K562 (cell line): ENCODE results near the gene CNDP1. TPM values are rescaled to one million over a fixed set of nuclear protein-coding genes. Genes with fewer than 3 reads are reported as not detected.

Source experiments
- ATAC-seq: fragments of 200-7000 bp; cut with Tn5 transposase; 3 replicates; pipeline ENCODE4 v1.9.1; 2020; ENCODE audit warnings: moderate library complexity
- BruUV-seq: library from RNA; stranded (reverse); fragments of 400-500 nt; replicated peaks from 2 replicates; lab custom pipeline; 2021; lab: Mats Ljungman, UMichigan
- CTCF ChIA-PET: fragments of 300-600 bp; formaldehyde crosslinking; extraction: SDS; loops from one replicate; lab custom pipeline; 2021; ENCODE audit warnings: low intra/inter-chr PET ratio; lab: Yijun Ruan, JAX
- POLR2A ChIA-PET: fragments of 300-600, 350-650 bp; sonication (Branson Sonifier 250); formaldehyde crosslinking; extraction: SDS; loops from one replicate; lab custom pipeline; 2021; ENCODE audit warnings: antibody characterized with exemption, inconsistent platforms; lab: Yijun Ruan, JAX
- DNase-seq, 4 experiments: peaks; one replicate each; pipeline versions ENCODE4 v3.0.0 to v3.0.0-alpha.2; 2011 to 2018; ENCODE audit warnings: low spot score in 3 of 4, mixed read lengths in 3 of 4; ENCODE audit errors: extremely low read depth in 1 of 4
- FAIRE-seq: peaks from 2 replicates; lab custom pipeline; 2011; peaks lifted over from hg19 to GRCh38; lab: Jason Lieb, UNC
- H2AFZ ChIP-seq: 2 replicates; pipeline ENCODE4 v1.6.0; 2011; ENCODE audit warnings: low read depth, low read length, control low read depth, inconsistent platforms
- H3K27ac ChIP-seq: fragments of 200-600 bp; 3 replicates; pipeline ENCODE4 v1.8.0; 2011; ENCODE audit warnings: low read depth, mild to moderate bottlenecking, control low read depth, inconsistent platforms, low read length, moderate library complexity, mixed read lengths; ENCODE audit errors: extremely low read depth
- H3K27me3 ChIP-seq, 2 experiments: fragments of 300-600 bp in 1 of 2; 2 replicates in 1 of 2; 3 replicates in 1 of 2; pipeline versions ENCODE4 v1.6.0 to v1.8.0; 2011; ENCODE audit warnings: inconsistent platforms in 2 of 2, low read length in 2 of 2, mild to moderate bottlenecking in 1 of 2, mixed read lengths in 1 of 2, moderate library complexity in 1 of 2; ENCODE audit not compliant: control insufficient read depth in 2 of 2, insufficient read depth in 2 of 2
- H3K36me3 ChIP-seq: fragments of 300-600 bp; 3 replicates; pipeline ENCODE4 v1.8.0; 2011; ENCODE audit warnings: mild to moderate bottlenecking, low read length, inconsistent platforms; ENCODE audit not compliant: control insufficient read depth, insufficient read depth
- H3K4me1 ChIP-seq, 2 experiments: fragments of 200-600 bp in 1 of 2; replicated peaks in 1 of 2; 2 replicates in 1 of 2; 3 replicates in 1 of 2; pipeline versions ENCODE4 v1.5.1 to v1.8.0; 2011; ENCODE audit warnings: inconsistent platforms in 2 of 2, low read length in 2 of 2, mild to moderate bottlenecking in 1 of 2, mixed read lengths in 1 of 2, moderate library complexity in 1 of 2; ENCODE audit not compliant: control insufficient read depth in 2 of 2, insufficient read depth in 2 of 2
- H3K4me2 ChIP-seq: 2 replicates; pipeline ENCODE4 v1.6.1; 2011; ENCODE audit warnings: low read length, control low read depth, inconsistent platforms, mixed read lengths; ENCODE audit not compliant: insufficient read depth
- H3K4me3 ChIP-seq: fragments of 200-600 bp; sonication (generic), shearing (Covaris generic); 2 replicates; pipeline ENCODE4 v1.5.1; 2016; ENCODE audit warnings: control low read depth, inconsistent platforms
- H3K79me2 ChIP-seq: fragments of 200-600 bp; 3 replicates; pipeline ENCODE4 v1.8.0; 2011; ENCODE audit warnings: low read length, inconsistent platforms; ENCODE audit not compliant: control insufficient read depth, insufficient read depth
- H3K9ac ChIP-seq, 2 experiments: 2 replicates each; pipeline versions ENCODE4 v1.6.0 to v1.6.1; 2011; ENCODE audit warnings: low read depth in 2 of 2, low read length in 2 of 2, control low read depth in 1 of 2, inconsistent platforms in 1 of 2, mild to moderate bottlenecking in 1 of 2, mixed read lengths in 1 of 2; ENCODE audit not compliant: insufficient read depth in 1 of 2
- H3K9me1 ChIP-seq: one replicate; pipeline ENCODE4 v1.6.0; 2011; ENCODE audit warnings: inconsistent platforms, mild to moderate bottlenecking, low read length, moderate library complexity; ENCODE audit not compliant: control insufficient read depth, insufficient read depth
- H3K9me3 ChIP-seq: replicated peaks from 2 replicates; pipeline ENCODE4 v1.5.1; 2011; ENCODE audit warnings: low read depth, low read length, inconsistent platforms; ENCODE audit not compliant: control insufficient read depth, insufficient read depth
- H4K20me1 ChIP-seq: replicated peaks from 2 replicates; pipeline ENCODE4 v1.6.1; 2011; ENCODE audit warnings: low read length, inconsistent platforms, mixed read lengths; ENCODE audit not compliant: control insufficient read depth, insufficient read depth
- ATF7 ChIP-seq: fragments of 450-650 bp; IDR thresholded peaks from 2 replicates; pipeline ENCODE4 v1.7.1; 2014; ENCODE audit warnings: mild to moderate bottlenecking, moderate library complexity
- CBX1 ChIP-seq: sonication (generic); IDR thresholded peaks from 2 replicates; pipeline ENCODE4 v1.6.1; 2016; ENCODE audit warnings: antibody characterized with exemption, low read depth, mild to moderate bottlenecking
- CBX5 ChIP-seq: IDR thresholded peaks from 2 replicates; pipeline ENCODE4 v1.6.1; 2014; ENCODE audit warnings: low read depth, borderline replicate concordance
- CHAMP1 ChIP-seq: fragments of 450-650 bp; IDR thresholded peaks from 2 replicates; pipeline ENCODE4 v1.6.1; 2016; ENCODE audit warnings: mild to moderate bottlenecking
- CTCF ChIP-seq, 3 experiments: IDR thresholded peaks in 2 of 3; conservative IDR thresholded peaks in 1 of 3; 2 replicates each; pipeline ENCODE4 v1.5.1; 2011 to 2012; ENCODE audit warnings: low read length in 3 of 3, mild to moderate bottlenecking in 3 of 3, control low read depth in 2 of 3, improper control_type of control experiment in 1 of 3, inconsistent platforms in 1 of 3, low read depth in 1 of 3, mixed read lengths in 1 of 3, moderate library complexity in 1 of 3; ENCODE audit not compliant: insufficient read depth in 2 of 3
- FOXM1 ChIP-seq, 2 experiments: fragments of 450-650 bp in 1 of 2; sonication (generic) in 1 of 2; formaldehyde crosslinking in 1 of 2; IDR thresholded peaks; 2 replicates each; pipeline versions ENCODE4 v1.6.1 to v1.9.0; 2017 to 2022; ENCODE audit warnings: low read depth in 2 of 2, mild to moderate bottlenecking in 2 of 2, missing genetic modification reagents in 1 of 2, moderate library complexity in 1 of 2
- GATA2 ChIP-seq: sonication (generic); formaldehyde crosslinking; IDR thresholded peaks from 2 replicates; pipeline ENCODE4 v1.4.0; 2020; ENCODE audit warnings: mild to moderate bottlenecking, missing genetic modification reagents
- HDAC8 ChIP-seq: fragments of 450-650 bp; IDR thresholded peaks from 2 replicates; pipeline ENCODE4 v1.6.1; 2016; ENCODE audit warnings: mild to moderate bottlenecking, missing genetic modification characterization, moderate library complexity, missing compliant biosample characterization
- POLR3G ChIP-seq: IDR thresholded peaks from 2 replicates; pipeline ENCODE4 v1.6.1; 2011; ENCODE audit not compliant: insufficient read length, insufficient replicate concordance; ENCODE audit errors: extremely low read depth
- PYGO2 ChIP-seq: fragments of 450-650 bp; IDR thresholded peaks from 2 replicates; pipeline ENCODE4 v1.6.1; 2016; ENCODE audit warnings: mild to moderate bottlenecking, missing genetic modification characterization, moderate library complexity, missing compliant biosample characterization
- SIN3B ChIP-seq: fragments of 450-650 bp; IDR thresholded peaks from 2 replicates; pipeline ENCODE4 v1.6.1; 2017; ENCODE audit warnings: low read depth, mild to moderate bottlenecking, moderate library complexity
- SMAD1 ChIP-seq: fragments of 150-350 bp; IDR thresholded peaks from 2 replicates; pipeline ENCODE4 v1.6.1; 2014; ENCODE audit warnings: low read length, low read depth; ENCODE audit not compliant: partially characterized antibody
- ZFP91 ChIP-seq: sonication (generic); formaldehyde crosslinking; IDR thresholded peaks from 2 replicates; pipeline ENCODE4 v1.8.0; 2022; ENCODE audit warnings: mild to moderate bottlenecking, missing genetic modification reagents
- ZNF347 ChIP-seq: fragments of 450-650 bp; formaldehyde crosslinking; IDR thresholded peaks from 2 replicates; pipeline ENCODE4 v1.4.0; 2020; ENCODE audit warnings: low read depth, mild to moderate bottlenecking, moderate library complexity
- ZNF586 ChIP-seq: fragments of 450-650 bp; formaldehyde crosslinking; conservative IDR thresholded peaks from 2 replicates; pipeline ENCODE4 v1.4.0; 2020; ENCODE audit warnings: mild to moderate bottlenecking, moderate library complexity
- WGBS: fragments of 100-300 bp; shearing (Covaris generic); methylation state at CpG from one replicate; pipeline ENCODE4 v1.1.6; 2016; ENCODE audit warnings: low coverage, mixed read lengths; ENCODE audit not compliant: insufficient coverage; ENCODE audit errors: missing lambda C conversion rate; 5-methylcytosine and 5-hydroxymethylcytosine counted together
- in situ Hi-C: fragments of 300-500 bp; cut with MboI; formaldehyde crosslinking; loops from 4 replicates; pipeline ENCODE4 v1.15.0; 2018; ENCODE audit warnings: inconsistent platforms, mixed read lengths
- intact Hi-C: fragments of 100-400 bp; cut with micrococcal nuclease; formaldehyde crosslinking; loops from 2 replicates; pipeline ENCODE4 v1.14.2; 2022
- polyA plus RNA-seq, 8 experiments: library from polyadenylated mRNA; depleted of rRNA in 4 of 8; stranded (reverse) in 5 of 8; unstranded in 3 of 8; fragments of >200 nt; fragmentation: Nextera tagmentation in 2 of 8; fragmentation: Illumina TruSeq in 1 of 8; extraction: Ambion mirVana in 2 of 8; extraction: Trizol in 1 of 8; gene quantifications; 2 replicates each; pipeline versions ENCODE4 v1.2.1 to v1.2.3, GENCODE V29; 2011 to 2014; ENCODE audit warnings: inconsistent platforms in 1 of 8, missing spikeins in 1 of 8
- total RNA-seq, 7 experiments: library from RNA; depleted of rRNA in 6 of 7; stranded (reverse); fragments of >200 nt in 6 of 7; fragmentation: Illumina TruSeq in 2 of 7; extraction: Trizol in 2 of 7; gene quantifications; 2 replicates each; pipeline versions ENCODE4 v1.2.1 to v1.2.3, GENCODE V29; 2011 to 2021; ENCODE audit warnings: low replicate concordance in 1 of 7

CNDP1 gene
- total and polyA plus RNA-seq, 9 of the 15 experiments (the other 6 are each of a cell fraction or from before 2014, with no cell fraction given) = not detected

- H3K9me1 ChIP-seq = peaks cover 2% of the 10 kb centered on the region
- H3K27me3 ChIP-seq = no peaks in the 10 kb centered on the region
- H3K9me3 ChIP-seq = no peaks in the 10 kb centered on the region
- in situ Hi-C loops = no loop called here
- no peak overlapping the region for H3K4me2 ChIP-seq
- no peak overlapping the region for H3K4me3 ChIP-seq
- BruUV-seq = no TSS peak
- 0% methylated on average over 2 of the region's 2 CpGs for WGBS
- H4K20me1 ChIP-seq = no peaks in the 10 kb centered on the region
- no peak for TF ChIP-seq PYGO2 (tag)
- no peak for TF ChIP-seq ZNF586
- no peak for TF ChIP-seq GATA2 (CRISPR knock-in tag)
- no peak for TF ChIP-seq ZNF347 (CRISPR knock-in tag)
- no peak for TF ChIP-seq SMAD1
- no peak for TF ChIP-seq FOXM1 (IDR thresholded peaks at IDR 0.05; ENCODE audit: low read depth)
- no peak for TF ChIP-seq FOXM1 (CRISPR knock-in tag; IDR thresholded peaks at IDR 0.05; ENCODE audit: low read depth)
- TF ChIP-seq POLR3G = no peak
- TF ChIP-seq CBX1 = no peak
- TF ChIP-seq CHAMP1 = no peak
- no peak for TF ChIP-seq SIN3B
- TF ChIP-seq CTCF (IDR thresholded peaks at IDR 0.05 in 2 of 3, conservative IDR thresholded peaks at IDR 0.05 in 1 of 3; ENCODE audit: insufficient read depth in 2 of 3, low read depth in 1 of 3, low read length in 3 of 3) = no peak
- TF ChIP-seq ATF7 = no peak
- no peak for TF ChIP-seq HDAC8 (tag)
- TF ChIP-seq CBX5 = no peak
- no peak for TF ChIP-seq ZFP91 (CRISPR knock-in tag)
- no peak overlapping the region for H2AFZ ChIP-seq
- DNase-seq (no peak), FAIRE-seq (no peak), ATAC-seq (no peak)
- no peak overlapping the region for H3K27ac ChIP-seq
- H3K4me1 ChIP-seq = no peaks in the 10 kb centered on the region
- H3K36me3 ChIP-seq = no peaks in the 10 kb centered on the region
- no peak overlapping the region for H3K9ac ChIP-seq
- intact Hi-C loops = no loop called here
- H3K79me2 ChIP-seq = no peaks in the 10 kb centered on the region; the same call in 2 of the 3 replicates
- ChIA-PET CTCF (no interaction called here), POLR2A (interaction anchor here (0.6 kb wide), 1 partner anchor 490 kb away, joined by 3 read pairs; no protein-coding TSS in a partner anchor)
Measured at GRCh38 chr18:74617486-74617885, 83.2 kb downstream of the CNDP1 start.
